ENCODE measurements around the gene IL1R2.

The IL1R2 gene

GRCh38 chr2:102032368-102033030 lies 40.7 kb downstream of the IL1R2 start:
- no peak for TF ChIP-seq CTCF (IDR thresholded peaks at IDR 0.05; ENCODE audit: low read depth, low read length)
- no peak overlapping the region for H3K4me3 ChIP-seq (ENCODE audit: low read depth, low read length)

GRCh38 chr2:102033031-102033749 lies 41.4 kb downstream of the IL1R2 start:
- TF ChIP-seq CTCF (IDR thresholded peaks at IDR 0.05; ENCODE audit: low read depth, low read length) = no peak
- no peak overlapping the region for H3K4me3 ChIP-seq (ENCODE audit: low read depth, low read length)

- TF ChIP-seq CTCF (IDR thresholded peaks at IDR 0.05; ENCODE audit: low read depth, low read length) = no peak
- H3K4me3 ChIP-seq (ENCODE audit: low read depth, low read length) = no peak overlapping the region
Observed at GRCh38 chr2:102033750-102034682, 42.3 kb downstream of the IL1R2 start.

GRCh38 chr2:102034683-102035548 lies 43.2 kb downstream of the IL1R2 start:
- no peak for TF ChIP-seq CTCF (IDR thresholded peaks at IDR 0.05; ENCODE audit: low read depth, low read length)
- H3K4me3 ChIP-seq (ENCODE audit: low read depth, low read length) = no peak overlapping the region

GRCh38 chr2:102037681-102038080 lies 45.9 kb downstream of the IL1R2 start:
- no peak for TF ChIP-seq CTCF (IDR thresholded peaks at IDR 0.05; ENCODE audit: low read depth, low read length)
- H3K4me3 ChIP-seq (ENCODE audit: low read depth, low read length) = no peak overlapping the region

GRCh38 chr2:102040229-102040628 lies 48.5 kb downstream of the IL1R2 start:
- no peak overlapping the region for H3K4me3 ChIP-seq (ENCODE audit: low read depth, low read length)
- no peak for TF ChIP-seq CTCF (IDR thresholded peaks at IDR 0.05; ENCODE audit: low read depth, low read length)

All from WI38 (cell line).